GM21529 (cell line): Measurements from ENCODE around the gene KLHL8.
A peak's percentile ranks its signal among the peaks of the same experiment; 100 is the strongest.
"Not testable (repeated sequence)": the region's sequence is repeated elsewhere in the genome, so short reads cannot be mapped to it uniquely, and the experiment has no call there.

Experiments
- ATAC-seq: cut with Tn5 transposase; IDR thresholded peaks from one replicate; pipeline ENCODE4 v1.9.1; 2021; ENCODE audit not compliant: unreplicated experiment

KLHL8 gene

GRCh38 chr4:87228262-87228860 lies 7.9 kb upstream of the KLHL8 start:
- no peak for ATAC-seq

- no peak for ATAC-seq
Measured at GRCh38 chr4:87227751-87228151, 7.3 kb upstream of the KLHL8 start.

GRCh38 chr4:87225936-87226335 lies 5.5 kb upstream of the KLHL8 start:
- no peak for ATAC-seq

GRCh38 chr4:87224141-87224923 lies 3.9 kb upstream of the KLHL8 start:
- ATAC-seq: no peak

- ATAC-seq: peak; percentile 37
Measured at GRCh38 chr4:87219632-87220093, 755 bp downstream of the KLHL8 start.

GRCh38 chr4:87217235-87217763 lies 3.1 kb downstream of the KLHL8 start:
- not testable (repeated sequence) for ATAC-seq

- ATAC-seq: no peak
Measured at GRCh38 chr4:87216469-87216868, 3.9 kb downstream of the KLHL8 start.

- ATAC-seq: no peak
Measured at GRCh38 chr4:87213421-87214075, 6.9 kb downstream of the KLHL8 start.

- no peak for ATAC-seq
Measured at GRCh38 chr4:87211249-87211952, 9.0 kb downstream of the KLHL8 start.

GRCh38 chr4:87209696-87210095 lies 10.7 kb downstream of the KLHL8 start:
- ATAC-seq: peak; percentile 69

GRCh38 chr4:87209182-87209581 lies 11.2 kb downstream of the KLHL8 start:
- ATAC-seq: no peak

- no peak for ATAC-seq
Measured at GRCh38 chr4:87204559-87204958, 15.9 kb downstream of the KLHL8 start.

GRCh38 chr4:87196927-87197326 lies 23.5 kb downstream of the KLHL8 start:
- no peak for ATAC-seq

- ATAC-seq: no peak
Measured at GRCh38 chr4:87196146-87196545, 24.3 kb downstream of the KLHL8 start.

- ATAC-seq: no peak
Measured at GRCh38 chr4:87193958-87194675, 26.3 kb downstream of the KLHL8 start.

- no peak for ATAC-seq
Measured at GRCh38 chr4:87192145-87192919, 28.1 kb downstream of the KLHL8 start.

GRCh38 chr4:87188932-87189331 lies 31.5 kb downstream of the KLHL8 start:
- no peak for ATAC-seq

- ATAC-seq: no peak
Measured at GRCh38 chr4:87188048-87188447, 32.4 kb downstream of the KLHL8 start.

- ATAC-seq: no peak
Measured at GRCh38 chr4:87185146-87185870, 35.1 kb downstream of the KLHL8 start.
